Thyroid gland (tissue), 4 donors: ENCODE measurements around the gene TRANK1.

Experiments
- CTCF ChIP-seq, 6 experiments: fragments of 200-600 bp in 3 of 6; fragments of 450-650 bp in 3 of 6; sonication (generic) in 3 of 6; IDR thresholded peaks; one replicate each; pipeline ENCODE4 v1.5.1; 2016 to 2019; ENCODE audit warnings: antibody characterized with exemption in 6 of 6, mild to moderate bottlenecking in 2 of 6, inconsistent platforms in 1 of 6, moderate library complexity in 1 of 6
- POLR2A ChIP-seq, 2 donors: fragments of 450-650 bp; IDR thresholded peaks; one replicate each; pipeline ENCODE4 v1.6.1; 2017; ENCODE audit warnings: antibody characterized with exemption in 2 of 2, mild to moderate bottlenecking in 2 of 2, moderate library complexity in 1 of 2

- TF ChIP-seq POLR2A (IDR thresholded peaks at IDR 0.05) (no peak), CTCF (IDR thresholded peaks at IDR 0.05) (no peak)
These were observed 124.8 kb downstream of the TRANK1 start for GRCh38 chr3:36820083-36820482.
